T-helper 1 cell treated with Interleukin-12 subunit alpha and Interleukin-12 subunit beta and Interleukin-4 antibody, amounts not matched to agents 30 μg/mL and 1 μg/mL, for 36 hours (primary cell): ENCODE measurements around the gene S100PBP.
"Not testable (repeated sequence)": the region's sequence is repeated elsewhere in the genome, so short reads cannot be mapped to it uniquely, and the experiment has no call there.

Experiments
- H3K27ac Mint-ChIP-seq: one replicate; pipeline ENCODE4 v1.8.0; 2021; ENCODE audit warnings: mild to moderate bottlenecking, mixed read lengths
- H3K27me3 Mint-ChIP-seq: one replicate; pipeline ENCODE4 v1.8.0; 2021; ENCODE audit warnings: low read depth, mixed read lengths
- H3K36me3 Mint-ChIP-seq: one replicate; pipeline ENCODE4 v1.8.0; 2021; ENCODE audit warnings: low read depth, mixed read lengths
- H3K4me1 Mint-ChIP-seq: one replicate; pipeline ENCODE4 v1.8.0; 2021; ENCODE audit warnings: low read depth, mixed read lengths
- H3K4me3 Mint-ChIP-seq: one replicate; pipeline ENCODE4 v1.8.0; 2021; ENCODE audit warnings: mild to moderate bottlenecking, moderate library complexity, mixed read lengths
- H3K9me3 Mint-ChIP-seq: one replicate; pipeline ENCODE4 v1.8.0; 2021; ENCODE audit warnings: mixed read lengths

The S100PBP gene

DNA sequence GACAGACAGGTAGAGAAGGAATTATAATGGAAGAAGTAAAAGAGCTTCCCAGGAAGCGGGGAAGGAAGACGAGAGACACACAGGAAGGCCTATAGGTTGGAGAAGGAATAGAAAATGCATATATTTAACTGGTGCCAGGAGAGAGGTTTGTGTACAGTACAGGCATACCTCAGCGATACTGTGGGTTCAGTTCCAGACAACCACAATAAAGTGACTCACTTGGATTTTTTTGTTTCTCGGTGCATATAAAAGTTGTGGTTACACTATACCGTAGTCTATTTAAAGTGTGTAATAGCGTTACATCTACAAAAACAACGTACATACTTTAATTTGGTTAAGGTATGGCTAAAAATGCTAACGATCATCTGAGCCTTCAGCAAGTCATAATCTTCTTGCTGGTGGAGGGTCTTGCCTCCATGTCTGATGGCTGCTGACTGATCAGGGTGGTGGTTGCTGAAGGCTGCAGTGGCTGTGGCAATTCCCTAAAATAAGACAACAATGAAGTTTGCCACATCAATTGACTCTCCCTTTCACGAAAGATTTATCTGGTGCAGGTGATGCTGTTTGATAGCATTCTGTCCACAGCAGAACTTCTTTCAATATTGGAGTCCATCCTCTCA, 16.2 kb upstream of the S100PBP start:
- H3K4me3 Mint-ChIP-seq: peak overlapping the region; percentile 81
- H3K4me1 Mint-ChIP-seq: peaks cover 41% of the 10 kb centered on the region
- H3K27me3 Mint-ChIP-seq: no peaks in the 10 kb centered on the region
- no peaks in the 10 kb centered on the region for H3K9me3 Mint-ChIP-seq
- peak overlapping the region; percentile 91 for H3K27ac Mint-ChIP-seq
- peaks cover 54% of the 10 kb centered on the region for H3K36me3 Mint-ChIP-seq

DNA sequence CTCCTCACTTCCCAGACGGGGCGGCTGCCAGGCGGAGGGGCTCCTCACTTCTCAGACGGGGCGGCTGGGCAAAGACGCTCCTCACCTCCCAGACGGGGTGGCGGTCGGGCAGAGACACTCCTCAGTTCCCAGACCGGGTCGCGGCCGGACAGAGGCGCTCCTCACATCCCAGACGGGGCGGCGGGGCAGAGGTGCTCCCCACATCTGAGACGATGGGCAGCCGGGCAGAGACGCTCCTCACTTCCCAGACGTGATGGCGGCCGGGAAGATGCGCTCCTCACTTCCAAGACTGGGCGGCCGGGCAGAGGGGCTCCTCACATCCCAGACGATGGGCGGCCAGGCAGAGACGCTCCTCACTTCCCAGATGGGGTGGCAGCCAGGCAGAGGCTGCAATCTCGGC, 13.0 kb upstream of the S100PBP start:
- not testable (repeated sequence) for H3K9me3 Mint-ChIP-seq
- peaks cover 31% of the 10 kb centered on the region for H3K4me1 Mint-ChIP-seq
- peaks cover 52% of the 10 kb centered on the region for H3K36me3 Mint-ChIP-seq

DNA sequence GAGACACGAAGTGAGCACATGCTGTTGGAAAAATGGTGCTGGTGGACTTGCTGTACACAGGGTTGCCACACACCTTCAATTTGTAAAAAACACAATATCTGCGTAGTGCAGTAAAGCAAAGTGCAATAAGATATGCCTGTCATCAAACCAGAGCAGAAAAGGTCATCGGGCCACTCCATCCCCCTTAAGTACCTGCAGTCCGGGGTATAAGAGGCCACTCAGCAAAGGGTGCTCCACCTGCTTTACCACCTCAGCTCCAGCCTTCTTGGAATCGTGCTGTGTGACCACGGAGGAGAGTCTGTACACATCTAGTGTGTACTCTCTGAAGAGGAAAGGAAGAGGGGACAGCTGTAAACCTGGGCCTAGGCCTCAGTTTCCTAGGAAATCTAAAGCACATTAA, 11.2 kb upstream of the S100PBP start:
- no peak overlapping the region for H3K4me3 Mint-ChIP-seq
- peaks cover 30% of the 10 kb centered on the region for H3K4me1 Mint-ChIP-seq
- no peak overlapping the region for H3K27ac Mint-ChIP-seq
- no peaks in the 10 kb centered on the region for H3K27me3 Mint-ChIP-seq
- peaks cover 55% of the 10 kb centered on the region for H3K36me3 Mint-ChIP-seq
- no peaks in the 10 kb centered on the region for H3K9me3 Mint-ChIP-seq

More for the DNA sequence above, 13.0 kb upstream of the S100PBP start:
- not testable (repeated sequence) for H3K4me3 Mint-ChIP-seq, H3K27ac Mint-ChIP-seq, H3K27me3 Mint-ChIP-seq

DNA sequence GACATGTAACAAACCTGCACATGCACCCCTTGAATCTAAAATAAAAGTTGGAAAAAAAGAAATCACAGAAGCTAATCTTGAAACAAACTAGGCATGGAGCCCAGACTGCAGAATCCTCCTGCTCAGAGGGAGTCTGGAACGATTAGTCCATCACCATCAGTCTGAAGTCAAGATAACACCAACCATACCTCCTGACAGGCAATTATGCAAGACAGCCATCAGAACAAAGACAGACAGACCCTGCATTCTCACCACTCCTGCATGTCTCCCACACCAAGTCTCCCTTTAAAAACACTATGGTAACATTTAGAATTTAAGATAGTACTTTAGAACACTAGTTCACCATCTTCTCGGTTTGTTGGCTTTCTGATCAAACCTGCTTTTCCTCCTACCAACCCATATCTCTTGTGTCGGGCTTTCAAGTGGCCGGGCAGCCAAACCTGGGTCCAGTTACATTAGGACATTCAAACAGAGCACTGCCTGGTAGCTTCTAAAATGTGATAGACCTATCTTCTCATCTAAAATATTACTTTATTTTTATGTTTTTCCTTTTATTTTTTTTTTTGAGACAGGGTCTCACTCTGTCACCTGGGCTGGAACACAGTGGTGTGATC, 10.4 kb upstream of the S100PBP start:
- H3K4me3 Mint-ChIP-seq: no peak overlapping the region
- H3K4me1 Mint-ChIP-seq: peaks cover 32% of the 10 kb centered on the region
- H3K27me3 Mint-ChIP-seq: no peaks in the 10 kb centered on the region
- H3K36me3 Mint-ChIP-seq: peaks cover 51% of the 10 kb centered on the region
- no peaks in the 10 kb centered on the region for H3K9me3 Mint-ChIP-seq
- H3K27ac Mint-ChIP-seq: no peak overlapping the region

DNA sequence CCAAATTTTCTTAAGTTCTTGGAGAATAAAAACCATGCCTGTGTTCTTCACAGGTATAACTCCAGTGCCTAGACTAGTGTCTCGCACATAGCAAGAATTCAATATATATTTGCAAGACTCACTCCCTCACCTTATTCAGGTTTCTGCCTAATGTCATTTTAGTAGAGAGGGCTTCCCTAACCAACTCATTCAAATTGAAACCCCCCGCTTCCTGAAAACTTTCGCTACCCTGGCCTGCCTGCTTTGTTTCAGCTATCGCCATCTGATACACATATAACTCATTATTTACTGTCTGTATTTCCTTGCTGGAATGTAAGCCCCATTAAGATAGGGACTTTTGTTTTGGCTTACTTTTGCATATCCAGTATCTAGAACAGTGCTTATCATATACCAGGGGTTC, 8.9 kb upstream of the S100PBP start:
- Mint-ChIP-seq H3K9me3 (no peaks in the 10 kb centered on the region), H3K4me1 (peaks cover 33% of the 10 kb centered on the region), H3K27ac (no peak overlapping the region), H3K4me3 (no peak overlapping the region), H3K36me3 (peaks cover 45% of the 10 kb centered on the region), H3K27me3 (no peaks in the 10 kb centered on the region)

DNA sequence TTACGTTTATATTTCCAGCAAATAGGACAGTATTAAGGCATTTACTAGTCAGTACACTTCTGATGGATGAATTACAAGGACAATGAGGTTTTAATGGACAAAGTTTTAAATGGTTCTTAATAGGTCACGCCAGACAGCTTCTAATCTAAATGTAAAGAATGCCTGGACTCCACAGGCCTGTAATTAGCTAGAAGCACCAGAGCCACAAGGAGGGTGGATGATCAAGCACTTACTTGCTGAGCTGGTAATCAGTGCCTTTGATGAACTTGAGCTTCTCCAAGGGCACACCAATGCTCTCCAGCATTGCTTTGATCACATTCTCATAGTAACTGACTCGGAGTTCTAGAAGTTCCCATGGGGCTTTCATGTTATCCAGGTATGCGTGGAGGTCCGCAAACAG, 7.1 kb upstream of the S100PBP start:
- Mint-ChIP-seq H3K4me1 (peaks cover 44% of the 10 kb centered on the region), H3K9me3 (no peaks in the 10 kb centered on the region), H3K27me3 (no peaks in the 10 kb centered on the region), H3K36me3 (peaks cover 48% of the 10 kb centered on the region), H3K4me3 (no peak overlapping the region), H3K27ac (no peak overlapping the region)

DNA sequence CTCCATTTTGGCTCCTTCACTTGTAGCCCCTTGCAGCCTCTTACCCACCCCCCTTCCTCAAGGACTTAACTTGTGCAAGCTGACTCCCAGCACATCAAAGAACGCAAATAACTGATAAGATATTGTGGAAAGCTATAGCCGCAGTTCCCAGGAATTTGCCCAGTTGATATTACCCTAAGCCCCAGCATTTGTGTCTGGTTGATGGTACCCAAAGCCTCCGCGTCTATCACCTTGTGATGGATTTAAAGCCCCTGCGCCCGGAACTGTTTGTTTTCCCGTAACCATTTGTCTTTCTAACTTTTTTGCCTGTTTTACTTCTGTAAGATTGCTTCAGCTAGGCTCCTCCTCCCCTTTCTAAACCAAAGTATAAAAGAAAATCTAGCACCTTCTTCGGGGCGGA, 6.2 kb upstream of the S100PBP start:
- Mint-ChIP-seq H3K4me1 (peaks cover 45% of the 10 kb centered on the region), H3K27ac (peak overlapping the region; percentile 17), H3K36me3 (peaks cover 46% of the 10 kb centered on the region), H3K9me3 (no peaks in the 10 kb centered on the region), H3K4me3 (no peak overlapping the region), H3K27me3 (no peaks in the 10 kb centered on the region)

DNA sequence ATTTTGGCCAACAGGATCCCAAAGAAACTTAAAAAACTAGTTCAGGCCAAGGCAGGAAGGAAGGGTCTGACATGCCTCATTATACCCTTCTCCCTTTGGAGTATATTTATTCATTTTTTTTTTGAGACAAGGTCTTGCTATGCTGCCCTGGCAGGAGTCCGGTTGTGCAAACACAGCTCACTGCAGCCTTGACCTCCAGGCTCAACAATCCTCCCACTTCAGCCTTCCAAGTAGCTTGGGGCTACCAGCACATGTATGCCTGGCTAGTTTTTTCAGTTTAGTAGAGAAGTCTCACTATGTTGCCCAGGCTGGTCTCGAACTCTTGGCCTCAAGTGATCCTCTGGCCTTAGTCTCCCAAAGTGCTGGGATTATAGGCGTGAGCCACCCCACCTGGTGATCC, 5.5 kb upstream of the S100PBP start:
- Mint-ChIP-seq H3K27ac (no peak overlapping the region), H3K27me3 (no peaks in the 10 kb centered on the region), H3K4me1 (peaks cover 43% of the 10 kb centered on the region), H3K36me3 (peaks cover 46% of the 10 kb centered on the region), H3K4me3 (no peak overlapping the region), H3K9me3 (no peaks in the 10 kb centered on the region)

DNA sequence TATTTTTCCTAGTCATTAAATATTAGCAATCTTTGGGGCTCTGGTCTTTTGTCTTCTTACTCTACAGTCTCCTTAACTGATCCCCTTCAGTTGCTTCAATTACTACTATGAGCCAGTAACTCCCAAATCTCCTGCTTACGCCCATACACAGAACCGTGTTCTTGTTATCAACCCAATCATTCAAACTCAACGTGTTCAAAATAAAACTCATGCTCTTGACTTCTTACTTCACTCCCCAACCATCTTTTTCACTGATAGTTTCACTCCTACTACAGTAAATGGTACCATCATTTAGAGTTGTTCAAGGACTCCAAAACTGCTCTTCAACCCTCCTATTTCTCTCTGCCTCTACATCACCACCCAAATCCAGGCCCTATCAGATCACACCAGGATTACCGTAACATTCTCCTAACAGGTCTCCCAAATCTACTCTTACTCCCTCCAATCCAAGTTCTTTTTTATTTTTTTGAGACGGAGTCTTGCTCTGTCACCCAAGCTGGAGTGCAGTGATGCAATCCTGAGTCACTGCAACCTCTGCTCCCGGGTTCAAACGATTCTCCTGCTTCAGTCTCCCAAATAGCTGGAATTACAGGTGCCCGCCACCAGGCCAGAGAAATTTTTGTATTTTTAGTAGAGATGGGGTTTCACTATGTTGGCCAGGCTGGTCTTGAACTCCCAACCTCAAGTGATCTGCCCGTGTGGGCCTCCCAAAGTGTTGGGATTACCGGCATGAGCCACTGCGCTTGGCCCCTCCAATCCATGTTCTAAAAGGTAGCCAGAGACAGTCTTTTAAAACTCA, 3.3 kb upstream of the S100PBP start:
- peaks cover 40% of the 10 kb centered on the region for H3K36me3 Mint-ChIP-seq
- H3K4me3 Mint-ChIP-seq: peak overlapping the region; percentile 51
- H3K4me1 Mint-ChIP-seq: peaks cover 45% of the 10 kb centered on the region
- H3K27me3 Mint-ChIP-seq: no peaks in the 10 kb centered on the region
- peak overlapping the region; percentile 32 for H3K27ac Mint-ChIP-seq
- no peaks in the 10 kb centered on the region for H3K9me3 Mint-ChIP-seq

DNA sequence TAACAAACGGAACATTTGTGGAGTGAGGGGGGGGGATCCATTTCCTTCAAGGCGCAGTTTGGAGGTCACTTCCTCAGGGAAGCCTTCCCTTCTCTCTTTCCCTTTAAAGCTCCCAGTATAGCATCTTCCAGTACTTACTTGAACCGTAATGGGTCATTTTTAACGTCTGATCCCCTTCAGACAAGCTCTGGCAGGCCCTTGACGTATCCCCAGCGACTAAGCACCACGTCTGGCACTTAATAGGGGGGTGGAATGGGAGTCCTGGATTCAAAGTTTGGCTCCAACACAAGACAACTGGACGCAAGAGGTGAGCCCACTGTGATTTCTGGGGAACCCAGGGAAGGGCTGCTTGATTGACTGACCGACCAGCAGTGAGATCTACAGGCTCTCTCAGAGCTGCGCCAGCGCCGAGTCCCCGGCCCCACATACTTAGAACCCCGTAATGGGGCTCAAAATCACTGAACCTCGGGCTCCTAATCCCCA, 736 bp upstream of the S100PBP start:
- Mint-ChIP-seq H3K4me1 (peaks cover 39% of the 10 kb centered on the region), H3K4me3 (peak overlapping the region; percentile 95), H3K9me3 (no peaks in the 10 kb centered on the region)

DNA sequence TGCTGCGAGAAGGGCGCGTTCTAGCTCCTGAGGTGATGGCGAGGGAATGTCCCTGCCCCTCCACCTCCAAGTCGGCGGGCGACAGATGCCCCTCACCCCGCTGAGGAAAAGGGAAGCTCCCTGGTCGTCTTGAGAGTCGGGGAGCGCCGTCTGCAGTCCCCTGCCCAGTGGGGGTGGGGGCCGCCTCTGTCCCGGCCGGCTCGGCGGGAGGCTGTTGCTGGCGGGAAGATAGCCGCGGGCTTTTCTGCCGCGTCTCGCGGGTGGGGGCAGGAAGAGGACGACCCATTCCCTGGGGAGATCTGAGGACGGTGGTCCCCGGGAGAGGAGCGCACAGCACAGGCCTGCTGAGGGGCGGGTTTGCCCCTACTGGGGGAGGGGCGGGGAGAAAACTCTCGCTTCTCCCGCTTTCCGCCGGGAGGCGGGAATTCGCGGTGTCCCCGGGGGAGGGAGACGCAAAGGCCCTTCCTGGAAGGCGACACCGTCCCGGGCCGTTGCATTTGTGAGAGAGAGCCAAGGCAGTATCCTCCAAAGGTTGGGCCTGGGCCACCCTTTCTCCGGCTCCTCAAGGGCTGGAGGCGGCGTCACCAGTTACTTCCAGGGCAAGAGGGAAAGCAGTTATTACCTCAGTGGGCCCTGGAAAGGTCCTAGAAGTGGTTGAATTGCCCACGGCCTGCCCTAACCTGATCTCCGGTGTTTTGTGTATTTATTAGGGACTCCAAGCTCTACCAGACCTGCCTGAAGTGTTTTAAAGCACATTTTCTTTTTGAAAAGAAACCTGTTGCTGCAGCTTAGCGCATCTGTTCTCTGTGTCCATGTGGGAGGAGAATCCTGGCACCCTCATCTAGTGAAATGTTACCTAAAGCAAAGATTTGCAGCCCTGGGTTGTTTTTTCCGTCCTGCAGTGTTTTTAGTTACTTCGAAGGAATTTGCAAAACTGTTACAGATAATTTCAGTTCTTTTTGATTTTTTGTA, 648 bp downstream of the S100PBP start:
- peaks cover 32% of the 10 kb centered on the region for H3K36me3 Mint-ChIP-seq
- H3K4me1 Mint-ChIP-seq: peaks cover 33% of the 10 kb centered on the region
- no peaks in the 10 kb centered on the region for H3K9me3 Mint-ChIP-seq
- no peaks in the 10 kb centered on the region for H3K27me3 Mint-ChIP-seq
- peak overlapping the region; percentile 96 for H3K27ac Mint-ChIP-seq
- H3K4me3 Mint-ChIP-seq: peak overlapping the region; percentile 95

More for the DNA sequence above, 736 bp upstream of the S100PBP start:
- no peaks in the 10 kb centered on the region for H3K27me3 Mint-ChIP-seq
- H3K27ac Mint-ChIP-seq: peak overlapping the region; percentile 89
- peaks cover 33% of the 10 kb centered on the region for H3K36me3 Mint-ChIP-seq

DNA sequence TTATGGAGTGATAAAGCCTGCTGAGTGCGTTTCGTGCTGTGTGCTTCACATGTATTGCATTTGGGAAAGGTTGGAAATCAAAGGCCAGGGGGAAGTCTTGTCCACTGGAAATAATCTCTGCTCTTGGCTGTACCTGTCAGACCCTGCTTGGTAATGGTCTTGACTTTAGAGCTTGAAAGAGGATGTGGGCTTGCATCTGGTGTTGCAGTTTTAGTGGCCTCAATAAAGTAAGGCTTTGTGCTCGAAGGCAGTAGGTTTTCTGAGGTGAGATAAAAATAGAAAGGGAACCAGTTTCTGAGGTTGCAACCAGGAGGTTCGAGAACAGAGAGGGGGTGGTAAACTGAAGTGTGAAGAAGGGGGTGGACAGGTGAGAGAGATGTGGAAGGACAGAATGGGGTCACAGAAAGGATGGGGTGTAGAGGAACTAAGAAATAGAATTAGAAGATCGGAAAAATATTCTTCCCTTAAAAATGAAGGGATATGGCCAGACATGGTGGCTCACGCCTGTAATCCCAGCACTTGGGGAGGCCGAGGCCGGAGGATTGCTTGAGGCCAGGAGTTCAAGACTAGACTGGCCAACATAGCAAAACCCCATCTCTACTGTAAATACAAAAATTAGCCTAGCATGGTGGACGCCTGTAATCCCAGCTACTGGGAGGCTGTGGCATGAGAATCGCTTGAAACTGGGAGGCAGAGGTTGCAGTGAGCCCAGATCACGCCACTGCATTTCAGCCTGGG, 1.5 kb downstream of the S100PBP start:
- H3K4me1 Mint-ChIP-seq: peaks cover 28% of the 10 kb centered on the region
- peaks cover 27% of the 10 kb centered on the region for H3K36me3 Mint-ChIP-seq
- H3K27me3 Mint-ChIP-seq: no peaks in the 10 kb centered on the region
- peak overlapping the region; percentile 96 for H3K27ac Mint-ChIP-seq
- peak overlapping the region; percentile 95 for H3K4me3 Mint-ChIP-seq
- H3K9me3 Mint-ChIP-seq: no peaks in the 10 kb centered on the region

DNA sequence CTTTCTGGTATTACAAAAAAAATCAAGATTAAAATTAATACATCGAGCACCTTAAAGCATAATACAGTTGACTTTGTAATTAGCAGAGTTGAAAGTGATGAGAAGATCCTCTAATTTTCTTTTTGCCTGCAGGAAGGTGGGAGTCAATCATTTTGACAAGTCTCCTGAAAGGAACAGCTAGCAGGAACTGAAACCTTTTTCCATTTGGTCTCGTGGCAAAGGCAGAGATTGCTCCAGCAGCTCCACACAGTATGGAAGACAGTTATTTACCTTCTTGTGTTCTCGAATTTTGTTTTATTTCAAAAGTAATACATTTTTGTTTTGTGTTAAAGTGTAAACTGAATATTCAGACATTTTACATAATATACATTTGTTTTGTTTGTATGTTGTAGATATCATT, 7.7 kb downstream of the S100PBP start:
- no peak overlapping the region for H3K4me3 Mint-ChIP-seq
- H3K27me3 Mint-ChIP-seq: no peaks in the 10 kb centered on the region
- peaks cover 42% of the 10 kb centered on the region for H3K36me3 Mint-ChIP-seq
- peaks cover 16% of the 10 kb centered on the region for H3K4me1 Mint-ChIP-seq
- H3K27ac Mint-ChIP-seq: no peak overlapping the region
- no peaks in the 10 kb centered on the region for H3K9me3 Mint-ChIP-seq
